ENCODE measurements around the gene QPCT. TPM values are rescaled to one million over a fixed set of nuclear protein-coding genes. Genes with fewer than 3 reads are reported as not detected.

The QPCT gene
- total RNA-seq, 1 donor from 2014 or later, result 4.9 TPM

DNA sequence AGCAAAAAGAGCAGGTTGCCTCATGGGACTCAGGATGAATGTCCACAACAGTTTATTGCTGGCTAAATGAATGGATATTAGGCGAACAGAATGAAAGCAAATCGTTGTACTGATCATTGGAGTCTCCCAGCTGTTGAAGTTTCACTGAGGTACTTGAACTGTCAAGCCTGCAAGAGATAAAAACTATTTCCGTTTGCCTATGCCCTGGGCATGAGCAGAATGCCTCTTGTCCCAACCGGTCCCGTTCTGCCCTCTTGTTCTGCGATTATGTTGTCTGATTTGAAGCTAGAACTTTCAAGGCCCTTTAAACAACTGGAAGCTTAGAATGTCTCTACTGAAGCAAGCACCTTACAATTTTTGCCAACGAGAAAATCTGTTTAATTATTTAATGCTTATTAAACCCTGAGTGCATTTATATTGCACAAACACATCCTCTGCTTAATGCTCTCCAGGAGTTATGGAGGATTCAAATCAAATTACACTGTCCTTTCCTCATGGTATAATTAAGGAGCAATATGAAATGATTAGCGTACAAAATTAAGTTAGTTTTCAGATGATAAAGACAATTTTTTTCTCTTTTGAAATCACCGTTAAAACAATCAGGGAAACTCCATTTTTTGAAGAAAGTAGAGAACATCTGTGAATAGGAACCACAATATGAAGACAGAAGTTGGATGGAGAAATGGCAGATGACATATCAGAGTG, 17.7 kb downstream of the QPCT start:
- no peaks in the 10 kb centered on the region for H3K9me3 ChIP-seq
- H3K4me3 ChIP-seq, result no peak overlapping the region
- no peaks in the 10 kb centered on the region for H3K27me3 ChIP-seq
- TF ChIP-seq CTCF (IDR thresholded peaks at IDR 0.05), result no peak
- intact Hi-C loops (cut with DNase I), result no loop called here
- ATAC-seq (no peak), DNase-seq (no peak)
- no peak overlapping the region for H3K27ac ChIP-seq
- no peaks in the 10 kb centered on the region for H3K4me1 ChIP-seq
- no peaks in the 10 kb centered on the region for H3K36me3 ChIP-seq

DNA sequence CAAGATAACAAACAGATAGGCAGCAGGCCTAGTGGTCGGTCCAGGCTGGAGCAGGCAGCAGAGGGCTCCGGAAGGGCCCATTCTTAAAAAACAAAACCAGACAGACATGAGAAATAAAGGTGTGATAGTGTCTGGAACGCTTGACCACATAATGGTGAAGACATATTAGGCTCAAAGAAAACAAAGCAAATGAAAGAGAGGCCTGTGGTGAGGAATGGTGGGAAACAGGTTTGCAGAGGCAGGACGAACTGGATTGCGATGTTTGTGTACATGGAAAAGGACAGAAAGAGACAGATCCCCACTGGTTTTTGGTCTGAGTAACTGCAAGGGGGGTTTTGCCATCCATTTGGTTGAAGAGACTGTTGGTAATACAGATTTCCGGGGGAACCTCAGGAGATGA, 19.9 kb downstream of the QPCT start:
- Histone ChIP-seq H3K36me3 (no peaks in the 10 kb centered on the region), H3K4me1 (no peaks in the 10 kb centered on the region), H3K9me3 (no peaks in the 10 kb centered on the region), H3K27me3 (no peaks in the 10 kb centered on the region), H3K4me3 (no peak overlapping the region), H3K27ac (no peak overlapping the region)
- DNase-seq (no peak), ATAC-seq (no peak)
- intact Hi-C loops (cut with DNase I), result no loop called here
- no peak for TF ChIP-seq CTCF (IDR thresholded peaks at IDR 0.05)

- H3K36me3 ChIP-seq, result no peaks in the 10 kb centered on the region
- no peak overlapping the region for H3K4me3 ChIP-seq
- DNase-seq (no peak), ATAC-seq (no peak)
- no peaks in the 10 kb centered on the region for H3K4me1 ChIP-seq
- TF ChIP-seq CTCF (IDR thresholded peaks at IDR 0.05), result no peak
- no peak overlapping the region for H3K27ac ChIP-seq
- intact Hi-C loops (cut with DNase I), result no loop called here
- no peaks in the 10 kb centered on the region for H3K27me3 ChIP-seq
- H3K9me3 ChIP-seq, result no peaks in the 10 kb centered on the region
These were observed 21.2 kb downstream of the QPCT start for GRCh38 chr2:37365669-37366068.

- Histone ChIP-seq H3K4me3 (no peak overlapping the region), H3K27me3 (no peaks in the 10 kb centered on the region), H3K27ac (no peak overlapping the region), H3K4me1 (no peaks in the 10 kb centered on the region), H3K36me3 (no peaks in the 10 kb centered on the region), H3K9me3 (no peaks in the 10 kb centered on the region)
- DNase-seq (no peak), ATAC-seq (peak; percentile 47)
- intact Hi-C loops (cut with DNase I), result no loop called here
- TF ChIP-seq CTCF (IDR thresholded peaks at IDR 0.05), result no peak
These were observed 22.3 kb downstream of the QPCT start for GRCh38 chr2:37366773-37367172.

DNA sequence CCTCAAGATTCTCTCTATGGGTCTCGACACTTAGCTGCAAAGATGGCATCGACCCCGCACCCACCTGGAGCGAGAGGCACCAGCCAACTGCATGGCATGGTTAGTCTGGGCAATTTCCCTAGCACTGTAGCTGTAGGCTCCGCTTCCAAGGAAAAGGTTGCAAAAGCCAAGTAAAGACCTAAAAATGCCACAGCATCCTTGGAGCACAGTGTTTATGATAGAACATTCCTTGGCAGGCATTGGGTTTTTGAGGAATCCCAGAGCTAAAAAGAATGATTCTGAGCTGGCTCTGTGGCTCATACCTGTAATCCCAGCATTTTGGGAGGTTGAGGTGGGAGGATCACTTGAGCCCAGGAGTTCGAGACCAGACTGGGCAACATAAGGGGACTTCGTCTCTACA, 22.9 kb downstream of the QPCT start:
- Histone ChIP-seq H3K4me1 (no peaks in the 10 kb centered on the region), H3K27ac (no peak overlapping the region), H3K27me3 (no peaks in the 10 kb centered on the region), H3K36me3 (no peaks in the 10 kb centered on the region), H3K9me3 (no peaks in the 10 kb centered on the region), H3K4me3 (no peak overlapping the region)
- ATAC-seq (no peak), DNase-seq (no peak)
- TF ChIP-seq CTCF (IDR thresholded peaks at IDR 0.05), result no peak
- intact Hi-C loops (cut with DNase I), result no loop called here

- Histone ChIP-seq H3K27ac (no peak overlapping the region), H3K4me3 (no peak overlapping the region), H3K36me3 (no peaks in the 10 kb centered on the region), H3K9me3 (no peaks in the 10 kb centered on the region), H3K4me1 (no peaks in the 10 kb centered on the region), H3K27me3 (no peaks in the 10 kb centered on the region)
- no peak for ATAC-seq
- DNase-seq, result no peak
- intact Hi-C loops (cut with DNase I), result no loop called here
- no peak for TF ChIP-seq CTCF (IDR thresholded peaks at IDR 0.05)
These were observed 23.6 kb downstream of the QPCT start for GRCh38 chr2:37367984-37368383.

Measured in upper lobe of right lung (tissue), 1 donor.